ENCODE data around the gene NOC2L.
"Not testable (repeated sequence)": the region's sequence is repeated elsewhere in the genome, so short reads cannot be mapped to it uniquely, and the experiment has no call there.

The NOC2L gene

GRCh38 chr1:950268-950667 lies 8.8 kb downstream of the NOC2L start:
- Mint-ChIP-seq H3K4me3 (no peak overlapping the region), H3K4me1 (peaks cover 10% of the 10 kb centered on the region), H3K36me3 (ENCODE audit: low read depth) (peaks cover 59% of the 10 kb centered on the region), H3K9me3 (no peaks in the 10 kb centered on the region), H3K27ac (no peak overlapping the region), H3K27me3 (ENCODE audit: low read depth) (no peaks in the 10 kb centered on the region)
- TF ChIP-seq CTCF (IDR thresholded peaks at IDR 0.05; ENCODE audit: unreplicated experiment in 3 of 3), result no peak

GRCh38 chr1:947958-948357 lies 11.1 kb downstream of the NOC2L start:
- Mint-ChIP-seq H3K27ac (no peak overlapping the region), H3K4me1 (peaks cover 24% of the 10 kb centered on the region), H3K4me3 (no peak overlapping the region), H3K27me3 (ENCODE audit: low read depth) (peaks cover 3% of the 10 kb centered on the region), H3K9me3 (no peaks in the 10 kb centered on the region), H3K36me3 (ENCODE audit: low read depth) (peaks cover 55% of the 10 kb centered on the region)
- no peak for TF ChIP-seq CTCF (IDR thresholded peaks at IDR 0.05; ENCODE audit: unreplicated experiment in 3 of 3)

- H3K9me3 Mint-ChIP-seq; H3K27me3 Mint-ChIP-seq (ENCODE audit: low read depth); H3K4me3 Mint-ChIP-seq: not testable (repeated sequence)
- Mint-ChIP-seq H3K4me1 (peaks cover 24% of the 10 kb centered on the region), H3K27ac (peak overlapping the region in 2 of 3 experiments; percentile 50 to 54), H3K36me3 (ENCODE audit: low read depth) (peaks cover 55% of the 10 kb centered on the region)
Observed at GRCh38 chr1:946811-947210, 12.2 kb downstream of the NOC2L start.

GRCh38 chr1:945688-946556 lies 13.1 kb downstream of the NOC2L start:
- Mint-ChIP-seq H3K27me3 (ENCODE audit: low read depth) (peaks cover 3% of the 10 kb centered on the region), H3K36me3 (ENCODE audit: low read depth) (peaks cover 49% of the 10 kb centered on the region), H3K4me3 (no peak overlapping the region), H3K27ac (peak overlapping the region; percentile 74 to 97 (median 93)), H3K9me3 (no peaks in the 10 kb centered on the region), H3K4me1 (peaks cover 24% of the 10 kb centered on the region)
- TF ChIP-seq CTCF (IDR thresholded peaks at IDR 0.05; ENCODE audit: unreplicated experiment in 3 of 3), result no peak

- peak overlapping the region; percentile 93 to 97 (median 95) for H3K27ac Mint-ChIP-seq
- no peak for TF ChIP-seq CTCF (IDR thresholded peaks at IDR 0.05; ENCODE audit: unreplicated experiment in 3 of 3)
- peaks cover 3% of the 10 kb centered on the region for H3K27me3 Mint-ChIP-seq (ENCODE audit: low read depth)
- H3K4me1 Mint-ChIP-seq, result peaks cover 24% of the 10 kb centered on the region
- peak overlapping the region; percentile 69 to 80 (median 71) for H3K4me3 Mint-ChIP-seq
- peaks cover 37% of the 10 kb centered on the region for H3K36me3 Mint-ChIP-seq (ENCODE audit: low read depth)
- H3K9me3 Mint-ChIP-seq, result no peaks in the 10 kb centered on the region
Observed at GRCh38 chr1:944341-945325, 14.4 kb downstream of the NOC2L start.

Data from nephron (organoid).